Esophagus squamous epithelium (tissue), 5 donors: Measurements from ENCODE around the gene ENPP3. TPM values are rescaled to one million over a fixed set of nuclear protein-coding genes. Genes with fewer than 3 reads are reported as not detected.
"Not testable (repeated sequence)": the region's sequence is repeated elsewhere in the genome, so short reads cannot be mapped to it uniquely, and the experiment has no call there.

Experiments used
- DNase-seq: peaks from one replicate; lab custom pipeline; 2025; lab: John Stamatoyannopoulos, UW
- H3K27ac ChIP-seq, 4 donors: fragments of 200-600 bp; sonication (generic); one replicate each; pipeline ENCODE4 v1.5.1; 2016 to 2019; ENCODE audit warnings: mild to moderate bottlenecking in 1 of 4
- H3K27me3 ChIP-seq, 4 donors: fragments of 200-600 bp; sonication (generic); 1 replicate in 3 of 4; 2 replicates in 1 of 4; pipeline versions ENCODE4 v1.5.1 to v1.6.0; 2017 to 2021; ENCODE audit warnings: antibody characterized with exemption in 1 of 4
- H3K36me3 ChIP-seq, 3 donors: fragments of 200-600 bp; sonication (generic); one replicate each; pipeline ENCODE4 v1.5.1; 2016 to 2019
- H3K4me1 ChIP-seq, 3 donors: fragments of 200-600 bp; sonication (generic); one replicate each; pipeline ENCODE4 v1.5.1; 2017 to 2019
- H3K4me3 ChIP-seq, 4 donors: fragments of 200-600 bp; sonication (generic); 1 replicate in 3 of 4; 2 replicates in 1 of 4; pipeline ENCODE4 v1.5.1; 2016 to 2019; ENCODE audit warnings: mild to moderate bottlenecking in 2 of 4, moderate library complexity in 1 of 4
- H3K9me3 ChIP-seq, 3 donors: fragments of 200-600 bp; sonication (generic); one replicate each; pipeline ENCODE4 v1.5.1; 2016 to 2019
- CTCF ChIP-seq, 6 experiments: fragments of 450-650 bp in 4 of 6; fragments of 200-600 bp in 2 of 6; sonication (generic) in 2 of 6; IDR thresholded peaks; one replicate each; pipeline ENCODE4 v1.5.1; 2016 to 2019; ENCODE audit warnings: antibody characterized with exemption in 6 of 6, mild to moderate bottlenecking in 4 of 6, moderate library complexity in 4 of 6
- POLR2A ChIP-seq, 4 donors: fragments of 450-650 bp; IDR thresholded peaks; one replicate each; pipeline ENCODE4 v1.6.1; 2017; ENCODE audit warnings: antibody characterized with exemption in 4 of 4, mild to moderate bottlenecking in 4 of 4, moderate library complexity in 3 of 4
- WGBS, 2 donors: methylation state at CpG; one replicate each; pipeline ENCODE4 v1.1.5; 2018; 5-methylcytosine and 5-hydroxymethylcytosine counted together
- intact Hi-C: fragments of 100-400 bp; cut with DNase I; formaldehyde crosslinking; loops from one replicate; pipeline ENCODE4 v1.15.0; 2022
- total RNA-seq, 4 donors: library from RNA; depleted of rRNA; stranded (reverse); fragments of >200 nt; gene quantifications; one replicate each; pipeline ENCODE4 v1.1.0, GENCODE V29; 2016
- donor health status: DM: yes; HTN: yes; CAD: no.

The ENPP3 gene
- total RNA-seq, 4 donors from 2014 or later, result 0.06 to 2.3 (median 0.17) TPM

DNA sequence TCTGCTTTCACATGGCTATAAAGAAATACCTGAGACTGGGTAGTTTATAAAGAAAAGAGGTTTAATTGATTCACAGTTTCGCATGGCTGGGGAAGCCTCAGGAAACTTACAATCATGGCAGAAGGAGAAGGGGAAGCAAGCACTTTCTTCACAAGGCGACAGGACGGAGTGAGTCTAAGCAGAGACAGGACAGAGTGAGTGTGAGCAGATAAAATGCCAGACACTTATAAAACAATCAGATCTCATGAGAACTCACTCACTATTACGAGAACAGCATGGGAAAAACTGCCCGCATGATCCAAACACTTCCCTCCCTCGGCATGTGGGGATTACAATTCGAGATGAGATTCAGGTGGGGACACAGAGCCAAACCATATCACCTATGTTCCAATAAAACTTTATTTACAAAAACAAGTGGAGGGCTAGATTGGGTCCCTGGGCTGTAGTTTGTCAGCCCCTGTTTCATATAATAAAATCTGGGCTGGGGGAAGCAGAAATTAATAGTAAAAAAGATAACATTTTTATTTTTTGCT, 110.8 kb downstream of the ENPP3 start:
- Histone ChIP-seq H3K36me3 (no peaks in the 10 kb centered on the region), H3K27me3 (no peaks in the 10 kb centered on the region), H3K4me1 (no peaks in the 10 kb centered on the region), H3K9me3 (no peaks in the 10 kb centered on the region), H3K27ac (no peak overlapping the region), H3K4me3 (no peak overlapping the region)
- DNase-seq, result no peak
- 82 to 88% methylated on average over 7 of the region's 7 CpGs for WGBS, 2 donors
- TF ChIP-seq CTCF (IDR thresholded peaks at IDR 0.05), result no peak
- TF ChIP-seq POLR2A (IDR thresholded peaks at IDR 0.05), result no peak
- intact Hi-C loops, result no loop called here

GRCh38 chr6:131749023-131749422, 111.9 kb downstream of the ENPP3 start:
- H3K27ac ChIP-seq, result no peak overlapping the region
- TF ChIP-seq CTCF (IDR thresholded peaks at IDR 0.05), result no peak
- no peak for TF ChIP-seq POLR2A (IDR thresholded peaks at IDR 0.05)
- 85 to 87% methylated on average over 7 of the region's 7 CpGs for WGBS, 2 donors
- intact Hi-C loops, result no loop called here
- DNase-seq, result no peak
- H3K9me3 ChIP-seq, result no peaks in the 10 kb centered on the region
- H3K4me3 ChIP-seq, result no peak overlapping the region
- no peaks in the 10 kb centered on the region for H3K36me3 ChIP-seq
- no peaks in the 10 kb centered on the region for H3K4me1 ChIP-seq
- no peaks in the 10 kb centered on the region for H3K27me3 ChIP-seq

GRCh38 chr6:131751012-131751715, 114.1 kb downstream of the ENPP3 start:
- H3K4me1 ChIP-seq, H3K36me3 ChIP-seq, H3K4me3 ChIP-seq, intact Hi-C loops, H3K27ac ChIP-seq, H3K27me3 ChIP-seq, H3K9me3 ChIP-seq, DNase-seq: not testable (repeated sequence)
- 77 to 86% methylated on average over 10 of the region's 10 CpGs for WGBS, 2 donors

DNA sequence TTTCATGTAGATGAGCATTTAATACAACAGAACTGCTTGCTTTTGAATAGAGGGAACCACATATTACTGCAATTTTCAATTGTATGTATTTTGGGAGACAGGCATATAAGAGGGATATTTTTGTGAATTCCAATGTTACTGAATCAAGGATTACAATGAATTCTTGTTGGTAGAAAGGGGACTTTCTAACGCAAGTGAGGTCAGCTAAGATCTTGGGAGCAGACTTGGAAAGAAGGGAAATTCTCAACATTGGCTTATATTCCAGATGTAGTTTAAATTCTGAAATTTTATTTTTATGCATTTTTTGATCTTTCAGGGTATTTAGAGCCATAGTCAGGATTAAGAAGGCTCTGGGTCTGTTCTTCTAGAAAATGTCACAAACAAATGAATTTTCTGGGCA, 117.0 kb downstream of the ENPP3 start:
- intact Hi-C loops, result no loop called here
- WGBS, 2 donors, result 78% methylated on average over 1 of the region's 1 CpG

DNA sequence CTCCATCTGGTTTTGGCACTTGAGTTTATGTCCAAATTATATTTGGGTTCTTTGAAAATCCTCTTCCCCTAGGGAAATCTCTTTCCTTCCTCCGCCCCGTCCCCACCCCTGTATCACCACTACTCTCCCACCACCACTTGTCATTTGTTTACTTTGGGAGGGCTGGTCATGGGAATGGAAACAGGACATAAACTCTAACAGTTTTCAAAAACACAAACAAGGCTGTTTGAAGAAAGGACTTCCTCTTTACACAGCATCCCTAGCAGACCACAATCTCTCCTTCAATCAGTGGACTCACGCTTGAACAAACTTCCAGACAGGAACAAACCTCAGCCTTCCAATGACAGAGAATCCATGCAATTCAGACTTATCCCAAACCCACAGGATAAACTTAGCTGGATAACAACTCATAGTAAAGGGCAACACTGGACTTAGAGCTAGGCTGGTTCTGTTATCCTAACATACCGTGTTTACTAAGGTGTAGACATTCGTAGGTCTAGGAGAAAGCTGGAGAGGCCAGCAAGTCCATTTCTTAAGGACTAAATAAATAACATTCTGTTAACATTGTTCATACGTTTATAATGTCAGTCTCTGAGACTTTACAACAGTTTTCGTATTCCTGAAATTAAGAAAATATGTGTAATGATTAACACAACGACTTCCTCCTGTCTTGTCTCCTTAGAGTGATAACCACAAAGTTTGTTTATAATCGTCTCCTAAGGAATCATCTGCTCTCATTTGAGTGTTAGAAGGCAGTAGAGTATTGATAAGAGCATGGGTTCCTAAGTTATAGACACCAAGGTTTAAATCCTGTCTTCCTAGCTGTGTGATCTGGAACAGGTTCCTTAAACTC, 117.8 kb downstream of the ENPP3 start:
- Histone ChIP-seq H3K36me3 (no peaks in the 10 kb centered on the region), H3K4me3 (no peak overlapping the region), H3K27me3 (no peaks in the 10 kb centered on the region), H3K27ac (no peak overlapping the region), H3K4me1 (no peaks in the 10 kb centered on the region), H3K9me3 (no peaks in the 10 kb centered on the region)
- WGBS, 2 donors, result 54 to 59% methylated on average over 9 of the region's 9 CpGs
- DNase-seq, result no peak
- TF ChIP-seq POLR2A (IDR thresholded peaks at IDR 0.05), result no peak
- no peak for TF ChIP-seq CTCF (IDR thresholded peaks at IDR 0.05)
- intact Hi-C loops, result no loop called here

More for the DNA sequence above, 117.0 kb downstream of the ENPP3 start:
- Histone ChIP-seq H3K4me1 (no peaks in the 10 kb centered on the region), H3K36me3 (no peaks in the 10 kb centered on the region), H3K4me3 (no peak overlapping the region), H3K27ac (no peak overlapping the region), H3K27me3 (no peaks in the 10 kb centered on the region), H3K9me3 (no peaks in the 10 kb centered on the region)
- DNase-seq, result no peak
- TF ChIP-seq CTCF (IDR thresholded peaks at IDR 0.05) (no peak), POLR2A (IDR thresholded peaks at IDR 0.05) (no peak)
